HL-60 (cell line): ENCODE measurements around the gene COL13A1.

Experiments used
- DNase-seq, 2 experiments: peaks; one replicate each; pipeline ENCODE4 v3.0.0-alpha.2; 2010 to 2020; ENCODE audit warnings: low read depth in 1 of 2, low spot score in 1 of 2
- H3K27ac ChIP-seq: fragments of 250-450 bp; sonication (Bioruptor Pico); replicated peaks from 2 replicates; pipeline ENCODE4 v1.5.1; 2020; ENCODE audit warnings: mild to moderate bottlenecking, moderate library complexity
- H3K27me3 ChIP-seq: fragments of 250-450 bp; sonication (Bioruptor Pico); 2 replicates; pipeline ENCODE4 v1.5.1; 2021; ENCODE audit warnings: mild to moderate bottlenecking, moderate library complexity; ENCODE audit not compliant: insufficient read depth, poor library complexity, severe bottlenecking
- H3K4me3 ChIP-seq: replicated peaks from 2 replicates; pipeline ENCODE4 v1.5.1; 2011; ENCODE audit warnings: mild to moderate bottlenecking, control low read depth, low read length; ENCODE audit not compliant: insufficient read depth
- GABPA ChIP-seq: IDR thresholded peaks from 2 replicates; pipeline ENCODE4 v1.6.1; 2012; ENCODE audit warnings: low read depth
- POLR2AphosphoS5 ChIP-seq: IDR thresholded peaks from 2 replicates; pipeline ENCODE4 v1.6.1; 2012; ENCODE audit warnings: low read depth
- SPI1 ChIP-seq: IDR thresholded peaks from 2 replicates; pipeline ENCODE4 v1.6.1; 2012; ENCODE audit warnings: low read depth, mild to moderate bottlenecking, borderline replicate concordance
- TF ChIP-seq, protein P1 (sequence below): IDR thresholded peaks from one replicate; pipeline ENCODE4 v1.5.1; 2011; ENCODE audit warnings: low read length, control low read depth, inconsistent platforms; ENCODE audit not compliant: insufficient read depth
- TF ChIP-seq, protein P2 (sequence below): IDR thresholded peaks from 2 replicates; pipeline ENCODE4 v1.6.1; 2012; ENCODE audit warnings: low read depth; ENCODE audit not compliant: insufficient replicate concordance

Gene COL13A1

GRCh38 chr10:69896606-69897231, 95.0 kb downstream of the COL13A1 start:
- TF ChIP-seq SPI1 (no peak), POLR2AphosphoS5 (no peak), GABPA (no peak)
- TF ChIP-seq, protein P1, sequence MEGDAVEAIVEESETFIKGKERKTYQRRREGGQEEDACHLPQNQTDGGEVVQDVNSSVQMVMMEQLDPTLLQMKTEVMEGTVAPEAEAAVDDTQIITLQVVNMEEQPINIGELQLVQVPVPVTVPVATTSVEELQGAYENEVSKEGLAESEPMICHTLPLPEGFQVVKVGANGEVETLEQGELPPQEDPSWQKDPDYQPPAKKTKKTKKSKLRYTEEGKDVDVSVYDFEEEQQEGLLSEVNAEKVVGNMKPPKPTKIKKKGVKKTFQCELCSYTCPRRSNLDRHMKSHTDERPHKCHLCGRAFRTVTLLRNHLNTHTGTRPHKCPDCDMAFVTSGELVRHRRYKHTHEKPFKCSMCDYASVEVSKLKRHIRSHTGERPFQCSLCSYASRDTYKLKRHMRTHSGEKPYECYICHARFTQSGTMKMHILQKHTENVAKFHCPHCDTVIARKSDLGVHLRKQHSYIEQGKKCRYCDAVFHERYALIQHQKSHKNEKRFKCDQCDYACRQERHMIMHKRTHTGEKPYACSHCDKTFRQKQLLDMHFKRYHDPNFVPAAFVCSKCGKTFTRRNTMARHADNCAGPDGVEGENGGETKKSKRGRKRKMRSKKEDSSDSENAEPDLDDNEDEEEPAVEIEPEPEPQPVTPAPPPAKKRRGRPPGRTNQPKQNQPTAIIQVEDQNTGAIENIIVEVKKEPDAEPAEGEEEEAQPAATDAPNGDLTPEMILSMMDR = no peak
- TF ChIP-seq, protein P2, sequence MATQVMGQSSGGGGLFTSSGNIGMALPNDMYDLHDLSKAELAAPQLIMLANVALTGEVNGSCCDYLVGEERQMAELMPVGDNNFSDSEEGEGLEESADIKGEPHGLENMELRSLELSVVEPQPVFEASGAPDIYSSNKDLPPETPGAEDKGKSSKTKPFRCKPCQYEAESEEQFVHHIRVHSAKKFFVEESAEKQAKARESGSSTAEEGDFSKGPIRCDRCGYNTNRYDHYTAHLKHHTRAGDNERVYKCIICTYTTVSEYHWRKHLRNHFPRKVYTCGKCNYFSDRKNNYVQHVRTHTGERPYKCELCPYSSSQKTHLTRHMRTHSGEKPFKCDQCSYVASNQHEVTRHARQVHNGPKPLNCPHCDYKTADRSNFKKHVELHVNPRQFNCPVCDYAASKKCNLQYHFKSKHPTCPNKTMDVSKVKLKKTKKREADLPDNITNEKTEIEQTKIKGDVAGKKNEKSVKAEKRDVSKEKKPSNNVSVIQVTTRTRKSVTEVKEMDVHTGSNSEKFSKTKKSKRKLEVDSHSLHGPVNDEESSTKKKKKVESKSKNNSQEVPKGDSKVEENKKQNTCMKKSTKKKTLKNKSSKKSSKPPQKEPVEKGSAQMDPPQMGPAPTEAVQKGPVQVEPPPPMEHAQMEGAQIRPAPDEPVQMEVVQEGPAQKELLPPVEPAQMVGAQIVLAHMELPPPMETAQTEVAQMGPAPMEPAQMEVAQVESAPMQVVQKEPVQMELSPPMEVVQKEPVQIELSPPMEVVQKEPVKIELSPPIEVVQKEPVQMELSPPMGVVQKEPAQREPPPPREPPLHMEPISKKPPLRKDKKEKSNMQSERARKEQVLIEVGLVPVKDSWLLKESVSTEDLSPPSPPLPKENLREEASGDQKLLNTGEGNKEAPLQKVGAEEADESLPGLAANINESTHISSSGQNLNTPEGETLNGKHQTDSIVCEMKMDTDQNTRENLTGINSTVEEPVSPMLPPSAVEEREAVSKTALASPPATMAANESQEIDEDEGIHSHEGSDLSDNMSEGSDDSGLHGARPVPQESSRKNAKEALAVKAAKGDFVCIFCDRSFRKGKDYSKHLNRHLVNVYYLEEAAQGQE = no peak
- Histone ChIP-seq H3K27me3 (no peaks in the 10 kb centered on the region), H3K4me3 (no peak overlapping the region), H3K27ac (no peak overlapping the region)
- DNase-seq = no peak

DNA sequence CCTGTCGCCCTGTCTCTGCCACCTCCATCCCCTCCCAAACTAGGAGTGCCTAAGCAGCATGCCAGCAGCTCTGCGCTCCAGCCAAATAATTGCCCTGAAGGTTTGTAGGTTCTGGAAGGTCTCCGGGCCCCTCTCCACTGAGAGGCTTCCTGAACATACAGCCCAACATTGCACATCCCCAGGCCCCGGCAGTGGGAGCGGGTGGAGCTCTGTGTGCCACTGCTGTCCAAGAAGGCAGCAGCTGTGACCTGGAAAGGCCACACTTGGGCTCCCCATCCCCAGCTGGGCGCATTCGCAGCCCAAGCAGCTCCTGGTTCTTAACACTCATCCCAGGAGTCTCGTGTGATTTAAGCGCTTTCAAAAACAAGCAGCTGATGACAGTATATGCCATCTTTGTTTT, 95.7 kb downstream of the COL13A1 start:
- H3K27ac ChIP-seq = no peak overlapping the region
- DNase-seq = no peak
- H3K4me3 ChIP-seq = no peak overlapping the region
- no peaks in the 10 kb centered on the region for H3K27me3 ChIP-seq
- TF ChIP-seq POLR2AphosphoS5 (no peak), GABPA (no peak), SPI1 (no peak)
- TF ChIP-seq, protein P1 = no peak

- TF ChIP-seq SPI1 (no peak), POLR2AphosphoS5 (no peak)
- TF ChIP-seq, protein P2 = no peak
- no peaks in the 10 kb centered on the region for H3K27me3 ChIP-seq
- H3K27ac ChIP-seq = no peak overlapping the region
- no peak for DNase-seq
- H3K4me3 ChIP-seq = no peak overlapping the region
These were observed 96.3 kb downstream of the COL13A1 start for GRCh38 chr10:69897999-69898398.

- H3K4me3 ChIP-seq = no peak overlapping the region
- DNase-seq = no peak
- H3K27ac ChIP-seq = no peak overlapping the region
- TF ChIP-seq POLR2AphosphoS5 (no peak), SPI1 (no peak), GABPA (no peak)
- TF ChIP-seq, protein P2 = no peak
- TF ChIP-seq, protein P1 = no peak
- H3K27me3 ChIP-seq = no peaks in the 10 kb centered on the region
These were observed 96.8 kb downstream of the COL13A1 start for GRCh38 chr10:69898524-69898923.
